HFFc6 (cell line): ENCODE measurements around the gene EEIG1. TPM values are rescaled to one million over a fixed set of nuclear protein-coding genes. Genes with fewer than 3 reads are reported as not detected.

Source experiments
- DNase-seq: peaks from one replicate; pipeline ENCODE4 v3.0.0-alpha.2; 2018
- H3K27ac Mint-ChIP-seq: 2 replicates; pipeline ENCODE4 v1.8.0; 2020; ENCODE audit warnings: mild to moderate bottlenecking, mixed read lengths
- H3K27me3 Mint-ChIP-seq: 2 replicates; pipeline ENCODE4 v1.8.0; 2021; ENCODE audit warnings: mild to moderate bottlenecking, moderate library complexity, mixed read lengths; ENCODE audit not compliant: insufficient read depth
- H3K36me3 Mint-ChIP-seq: 2 replicates; pipeline ENCODE4 v1.8.0; 2021; ENCODE audit warnings: low read depth, mixed read lengths
- H3K4me1 Mint-ChIP-seq: 2 replicates; pipeline ENCODE4 v1.8.0; 2020; ENCODE audit warnings: low read depth, mixed read lengths
- H3K4me3 Mint-ChIP-seq: 2 replicates; pipeline ENCODE4 v1.8.0; 2020; ENCODE audit warnings: mild to moderate bottlenecking, moderate library complexity, mixed read lengths
- H3K9me3 Mint-ChIP-seq: 2 replicates; pipeline ENCODE4 v1.8.0; 2020; ENCODE audit warnings: mild to moderate bottlenecking, mixed read lengths
- total RNA-seq, 6 experiments: library from RNA; stranded (reverse); fragmentation: NEBNext Ultra II Directional; extraction: Animal tissue kit (Norgen Biotek cat#: 25700); gene quantifications; 2 replicates in 1 of 6; 3 replicates in 5 of 6; pipeline ENCODE4 v1.2.3, GENCODE V29; 2021
- TF ChIP-seq, protein P1 (sequence below): fragments of 200-600 bp; sonication (generic); IDR thresholded peaks from 2 replicates; pipeline ENCODE4 v1.5.0; 2021; ENCODE audit warnings: antibody characterized with exemption, mild to moderate bottlenecking

EEIG1 gene
- total RNA-seq, 6 experiments from 2014 or later, result 26.7 to 35.4 (median 29.3) TPM

DNA sequence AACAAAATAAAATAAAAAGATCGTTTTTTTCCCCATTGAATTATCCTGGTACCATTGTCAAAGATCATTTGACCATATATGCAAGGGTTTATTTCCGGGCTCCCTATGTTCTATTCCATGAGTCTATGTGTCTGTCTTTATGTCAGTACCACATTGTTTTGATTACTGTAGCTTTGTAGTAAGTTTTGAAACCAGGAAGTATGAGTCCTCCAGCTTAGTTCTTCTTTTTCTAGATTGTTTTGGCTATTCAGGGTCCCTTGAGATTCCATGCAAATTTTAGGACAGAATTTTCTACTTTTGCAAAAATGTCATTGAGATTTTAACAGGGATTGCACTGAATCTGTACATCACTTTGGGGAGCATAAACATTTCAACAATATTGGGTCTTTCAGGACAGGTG is 18.7 kb upstream of the EEIG1 start:
- H3K4me3 Mint-ChIP-seq, result no peak overlapping the region
- H3K27ac Mint-ChIP-seq, result no peak overlapping the region
- H3K9me3 Mint-ChIP-seq, result no peaks in the 10 kb centered on the region
- peaks cover 23% of the 10 kb centered on the region for H3K4me1 Mint-ChIP-seq
- TF ChIP-seq, protein P1, sequence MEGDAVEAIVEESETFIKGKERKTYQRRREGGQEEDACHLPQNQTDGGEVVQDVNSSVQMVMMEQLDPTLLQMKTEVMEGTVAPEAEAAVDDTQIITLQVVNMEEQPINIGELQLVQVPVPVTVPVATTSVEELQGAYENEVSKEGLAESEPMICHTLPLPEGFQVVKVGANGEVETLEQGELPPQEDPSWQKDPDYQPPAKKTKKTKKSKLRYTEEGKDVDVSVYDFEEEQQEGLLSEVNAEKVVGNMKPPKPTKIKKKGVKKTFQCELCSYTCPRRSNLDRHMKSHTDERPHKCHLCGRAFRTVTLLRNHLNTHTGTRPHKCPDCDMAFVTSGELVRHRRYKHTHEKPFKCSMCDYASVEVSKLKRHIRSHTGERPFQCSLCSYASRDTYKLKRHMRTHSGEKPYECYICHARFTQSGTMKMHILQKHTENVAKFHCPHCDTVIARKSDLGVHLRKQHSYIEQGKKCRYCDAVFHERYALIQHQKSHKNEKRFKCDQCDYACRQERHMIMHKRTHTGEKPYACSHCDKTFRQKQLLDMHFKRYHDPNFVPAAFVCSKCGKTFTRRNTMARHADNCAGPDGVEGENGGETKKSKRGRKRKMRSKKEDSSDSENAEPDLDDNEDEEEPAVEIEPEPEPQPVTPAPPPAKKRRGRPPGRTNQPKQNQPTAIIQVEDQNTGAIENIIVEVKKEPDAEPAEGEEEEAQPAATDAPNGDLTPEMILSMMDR, result no peak
- H3K36me3 Mint-ChIP-seq, result peaks cover 4% of the 10 kb centered on the region
- DNase-seq, result no peak
- H3K27me3 Mint-ChIP-seq, result peaks cover 2% of the 10 kb centered on the region

DNA sequence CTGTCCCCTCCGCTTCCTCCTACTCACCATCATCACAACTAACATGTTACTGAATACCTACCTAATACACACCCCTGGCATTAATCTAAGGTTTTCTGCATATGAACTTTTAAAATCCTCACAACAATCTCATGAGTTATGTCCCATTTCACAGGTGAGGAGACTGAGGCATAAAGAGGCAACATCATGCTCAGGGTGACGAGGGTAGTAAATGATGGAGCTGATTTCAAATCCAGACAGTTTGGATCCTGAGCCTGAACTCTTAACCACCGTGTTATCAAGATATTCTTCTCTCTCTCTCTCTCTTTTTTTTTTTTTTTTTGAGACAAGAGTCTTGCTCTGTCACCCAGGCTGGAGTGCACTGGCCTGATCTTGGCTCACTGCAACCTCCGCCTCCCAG is 12.9 kb upstream of the EEIG1 start:
- TF ChIP-seq, protein P1, result no peak
- Mint-ChIP-seq H3K9me3 (no peaks in the 10 kb centered on the region), H3K36me3 (no peaks in the 10 kb centered on the region), H3K27me3 (peaks cover 2% of the 10 kb centered on the region), H3K4me1 (no peaks in the 10 kb centered on the region), H3K4me3 (no peak overlapping the region), H3K27ac (no peak overlapping the region)
- DNase-seq, result no peak

DNA sequence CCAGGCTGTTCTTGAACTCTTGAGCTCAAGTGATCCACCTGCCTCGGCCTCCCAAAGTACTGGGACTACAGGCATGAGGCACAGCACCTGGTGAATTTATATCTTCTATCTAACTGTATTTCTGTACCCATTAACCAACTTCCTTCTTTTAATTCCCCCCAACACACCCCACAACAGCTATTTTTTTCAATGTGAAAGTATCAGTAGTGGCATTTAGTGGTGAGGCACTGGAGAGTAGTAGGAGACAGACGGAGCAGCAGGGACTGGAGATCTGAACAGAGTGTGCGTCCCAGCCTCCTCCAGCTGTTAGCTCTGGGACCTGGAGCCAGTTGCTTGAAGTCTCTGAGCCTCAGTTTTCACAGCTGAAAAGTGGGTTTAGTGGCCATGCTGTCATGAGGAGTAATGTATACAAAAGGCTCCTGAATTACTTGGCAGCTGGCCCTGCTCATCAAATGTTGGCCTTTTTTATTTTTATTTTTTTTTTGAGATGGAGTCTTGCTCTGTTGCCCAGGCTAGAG is 11.0 kb upstream of the EEIG1 start:
- no peak overlapping the region for H3K4me3 Mint-ChIP-seq
- no peaks in the 10 kb centered on the region for H3K9me3 Mint-ChIP-seq
- TF ChIP-seq, protein P1, result no peak
- no peaks in the 10 kb centered on the region for H3K36me3 Mint-ChIP-seq
- peaks cover 9% of the 10 kb centered on the region for H3K4me1 Mint-ChIP-seq
- peaks cover 2% of the 10 kb centered on the region for H3K27me3 Mint-ChIP-seq
- H3K27ac Mint-ChIP-seq, result no peak overlapping the region
- no peak for DNase-seq

DNA sequence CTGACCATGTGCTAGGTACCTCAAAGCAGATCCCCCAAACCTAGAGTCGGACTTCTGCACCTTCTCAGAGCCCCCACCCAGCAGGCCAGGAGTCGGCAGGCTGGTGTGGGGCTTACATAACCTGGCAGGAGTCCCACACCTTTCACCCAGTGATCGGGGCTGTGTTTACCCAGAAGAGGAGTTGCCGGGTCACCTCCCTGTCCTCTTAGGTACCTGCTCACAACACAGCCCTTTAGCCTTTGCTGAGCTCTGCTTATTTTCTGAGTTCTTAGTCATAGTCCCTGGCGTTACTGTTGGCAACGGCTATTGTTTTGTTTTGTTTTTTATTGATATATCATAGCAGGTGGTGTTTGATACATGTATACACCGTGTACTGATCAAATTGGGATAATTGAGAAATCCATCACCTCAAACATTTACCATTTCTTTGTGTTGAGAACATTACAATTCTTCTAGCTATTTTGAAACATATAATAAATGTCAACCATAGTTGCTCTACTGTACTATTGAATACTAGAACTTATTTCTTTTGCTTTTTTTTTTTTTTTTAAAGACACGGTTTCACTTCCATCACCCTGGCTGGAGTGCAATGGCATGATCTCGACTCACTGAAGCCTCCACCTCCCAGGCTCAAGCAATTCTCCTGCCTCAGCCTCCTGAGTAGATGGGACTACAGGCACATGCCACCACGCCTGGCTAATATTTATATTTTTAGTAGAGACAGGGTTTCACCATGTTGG is 10.4 kb upstream of the EEIG1 start:
- Mint-ChIP-seq H3K9me3 (no peaks in the 10 kb centered on the region), H3K27ac (no peak overlapping the region), H3K27me3 (peaks cover 2% of the 10 kb centered on the region), H3K4me3 (no peak overlapping the region), H3K4me1 (peaks cover 14% of the 10 kb centered on the region), H3K36me3 (no peaks in the 10 kb centered on the region)
- no peak for DNase-seq
- TF ChIP-seq, protein P1, result no peak

DNA sequence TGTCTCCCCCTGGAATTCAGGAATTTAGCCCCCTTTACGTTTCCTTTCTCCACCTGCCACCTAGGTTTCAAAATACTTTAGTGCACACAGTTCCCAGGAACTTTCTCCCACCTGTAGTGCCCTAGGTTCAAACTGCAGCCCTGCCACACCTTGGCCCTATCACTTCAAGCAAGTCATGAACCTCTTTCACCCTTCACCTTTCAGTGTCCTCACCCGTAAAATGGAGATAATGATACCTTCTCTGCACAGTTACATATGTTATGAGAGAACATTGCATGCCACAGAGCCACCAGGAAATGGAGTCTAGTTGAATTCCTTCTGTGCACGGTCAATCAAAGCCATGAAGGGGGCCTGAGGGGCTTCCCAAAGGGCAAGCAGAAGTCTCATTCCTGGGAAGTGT is 9.8 kb upstream of the EEIG1 start:
- H3K27ac Mint-ChIP-seq, result no peak overlapping the region
- no peak for DNase-seq

More for the DNA sequence above, 9.8 kb upstream of the EEIG1 start:
- Mint-ChIP-seq H3K4me1 (peaks cover 14% of the 10 kb centered on the region), H3K27me3 (peaks cover 2% of the 10 kb centered on the region), H3K9me3 (no peaks in the 10 kb centered on the region), H3K36me3 (no peaks in the 10 kb centered on the region), H3K4me3 (no peak overlapping the region)
- TF ChIP-seq, protein P1, result no peak
